ENCODE measurements around the gene ACSL3.

DNA sequence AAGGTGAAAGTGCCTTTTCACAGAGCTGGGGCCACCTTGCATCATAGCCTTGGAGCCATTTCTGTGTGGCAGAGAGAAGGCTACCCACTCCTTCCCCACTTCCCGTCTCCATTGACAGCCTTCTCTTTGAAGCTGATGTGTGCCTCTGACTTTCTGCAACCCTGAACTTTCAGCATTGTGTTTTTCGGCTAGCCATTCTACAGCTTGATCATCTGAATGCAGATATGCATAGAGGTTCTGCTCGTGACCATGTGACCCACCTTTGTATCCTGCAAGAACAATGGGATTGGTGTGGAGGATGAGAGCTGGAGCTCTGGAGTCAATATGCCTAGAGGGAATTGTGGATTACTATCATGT, 122.1 kb downstream of the ACSL3 start:
- TF ChIP-seq, protein P1, sequence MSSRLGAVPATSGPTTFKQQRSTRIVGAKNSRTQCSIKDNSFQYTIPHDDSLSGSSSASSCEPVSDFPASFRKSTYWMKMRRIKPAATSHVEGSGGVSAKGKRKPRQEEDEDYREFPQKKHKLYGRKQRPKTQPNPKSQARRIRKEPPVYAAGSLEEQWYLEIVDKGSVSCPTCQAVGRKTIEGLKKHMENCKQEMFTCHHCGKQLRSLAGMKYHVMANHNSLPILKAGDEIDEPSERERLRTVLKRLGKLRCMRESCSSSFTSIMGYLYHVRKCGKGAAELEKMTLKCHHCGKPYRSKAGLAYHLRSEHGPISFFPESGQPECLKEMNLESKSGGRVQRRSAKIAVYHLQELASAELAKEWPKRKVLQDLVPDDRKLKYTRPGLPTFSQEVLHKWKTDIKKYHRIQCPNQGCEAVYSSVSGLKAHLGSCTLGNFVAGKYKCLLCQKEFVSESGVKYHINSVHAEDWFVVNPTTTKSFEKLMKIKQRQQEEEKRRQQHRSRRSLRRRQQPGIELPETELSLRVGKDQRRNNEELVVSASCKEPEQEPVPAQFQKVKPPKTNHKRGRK (CRISPR knock-in tag; IDR thresholded peaks at IDR 0.05; ENCODE audit: borderline replicate concordance), result no peak
- TF ChIP-seq, protein P2, sequence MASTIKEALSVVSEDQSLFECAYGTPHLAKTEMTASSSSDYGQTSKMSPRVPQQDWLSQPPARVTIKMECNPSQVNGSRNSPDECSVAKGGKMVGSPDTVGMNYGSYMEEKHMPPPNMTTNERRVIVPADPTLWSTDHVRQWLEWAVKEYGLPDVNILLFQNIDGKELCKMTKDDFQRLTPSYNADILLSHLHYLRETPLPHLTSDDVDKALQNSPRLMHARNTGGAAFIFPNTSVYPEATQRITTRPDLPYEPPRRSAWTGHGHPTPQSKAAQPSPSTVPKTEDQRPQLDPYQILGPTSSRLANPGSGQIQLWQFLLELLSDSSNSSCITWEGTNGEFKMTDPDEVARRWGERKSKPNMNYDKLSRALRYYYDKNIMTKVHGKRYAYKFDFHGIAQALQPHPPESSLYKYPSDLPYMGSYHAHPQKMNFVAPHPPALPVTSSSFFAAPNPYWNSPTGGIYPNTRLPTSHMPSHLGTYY (CRISPR knock-in tag; IDR thresholded peaks at IDR 0.05), result no peak
- TF ChIP-seq CTCF (IDR thresholded peaks at IDR 0.05) (no peak), SP1 (CRISPR knock-in tag; conservative IDR thresholded peaks at IDR 0.05) (no peak), IRF2 (CRISPR knock-in tag; IDR thresholded peaks at IDR 0.05; ENCODE audit: borderline replicate concordance, low read depth) (no peak), MAX (CRISPR knock-in tag; IDR thresholded peaks at IDR 0.05) (no peak), ATF2 (CRISPR knock-in tag; IDR thresholded peaks at IDR 0.05; ENCODE audit: borderline replicate concordance, low read depth) (no peak), E2F1 (CRISPR knock-in tag; IDR thresholded peaks at IDR 0.05) (no peak), MXD4 (CRISPR knock-in tag; IDR thresholded peaks at IDR 0.05; ENCODE audit: borderline replicate concordance) (no peak), ETV6 (CRISPR knock-in tag; IDR thresholded peaks at IDR 0.05) (no peak)
- TF ChIP-seq, protein P3, sequence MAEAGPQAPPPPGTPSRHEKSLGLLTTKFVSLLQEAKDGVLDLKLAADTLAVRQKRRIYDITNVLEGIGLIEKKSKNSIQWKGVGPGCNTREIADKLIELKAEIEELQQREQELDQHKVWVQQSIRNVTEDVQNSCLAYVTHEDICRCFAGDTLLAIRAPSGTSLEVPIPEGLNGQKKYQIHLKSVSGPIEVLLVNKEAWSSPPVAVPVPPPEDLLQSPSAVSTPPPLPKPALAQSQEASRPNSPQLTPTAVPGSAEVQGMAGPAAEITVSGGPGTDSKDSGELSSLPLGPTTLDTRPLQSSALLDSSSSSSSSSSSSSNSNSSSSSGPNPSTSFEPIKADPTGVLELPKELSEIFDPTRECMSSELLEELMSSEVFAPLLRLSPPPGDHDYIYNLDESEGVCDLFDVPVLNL (CRISPR knock-in tag; IDR thresholded peaks at IDR 0.05; ENCODE audit: borderline replicate concordance, low read depth), result no peak

Data from WTC11 (cell line).